Chondrocyte (in vitro differentiated cells): ENCODE data around the gene NUP210. TPM values are rescaled to one million over a fixed set of nuclear protein-coding genes. Genes with fewer than 3 reads are reported as not detected.
A peak's percentile ranks its signal among the peaks of the same experiment; 100 is the strongest.

Experiments
- DNase-seq: peaks from one replicate; pipeline ENCODE4 v3.0.0; 2021; ENCODE audit warnings: mixed read lengths, low spot score
- H3K27ac Mint-ChIP-seq: one replicate; pipeline ENCODE4 v1.8.0; 2021; ENCODE audit warnings: mild to moderate bottlenecking, moderate library complexity, mixed read lengths; ENCODE audit not compliant: unreplicated experiment
- H3K27me3 Mint-ChIP-seq: 2 replicates; pipeline ENCODE4 v1.8.0; 2021; ENCODE audit warnings: low read depth, mixed read lengths
- H3K36me3 Mint-ChIP-seq: 2 replicates; pipeline ENCODE4 v1.8.0; 2021; ENCODE audit warnings: low read depth, mixed read lengths
- H3K4me1 Mint-ChIP-seq: 2 replicates; pipeline ENCODE4 v1.8.0; 2021; ENCODE audit warnings: low read depth, mild to moderate bottlenecking, mixed read lengths
- H3K4me3 Mint-ChIP-seq: one replicate; pipeline ENCODE4 v1.8.0; 2021; ENCODE audit warnings: mild to moderate bottlenecking, moderate library complexity, mixed read lengths; ENCODE audit not compliant: unreplicated experiment
- H3K9me3 Mint-ChIP-seq: 2 replicates; pipeline ENCODE4 v1.8.0; 2021; ENCODE audit warnings: low read depth, mixed read lengths
- CTCF ChIP-seq: fragments of 200-600 bp; sonication (generic); IDR thresholded peaks from 2 replicates; pipeline ENCODE4 v1.5.0; 2021; ENCODE audit warnings: antibody characterized with exemption, mild to moderate bottlenecking, moderate library complexity
- total RNA-seq: library from RNA; stranded (reverse); gene quantifications from 3 replicates; pipeline ENCODE4 v1.2.1, GENCODE V29; 2021

Gene NUP210
- total RNA-seq, 1 donor from 2014 or later: 0.72 TPM

- Mint-ChIP-seq H3K4me3 (no peak overlapping the region), H3K4me1 (peaks cover 17% of the 10 kb centered on the region), H3K27ac (no peak overlapping the region), H3K9me3 (peaks cover 21% of the 10 kb centered on the region), H3K27me3 (peaks cover 25% of the 10 kb centered on the region), H3K36me3 (peaks cover 10% of the 10 kb centered on the region)
- DNase-seq: peak; percentile 65
- no peak for TF ChIP-seq CTCF
Measured at GRCh38 chr3:13282358-13282985, 137.7 kb downstream of the NUP210 start.

- no peak for TF ChIP-seq CTCF
- Mint-ChIP-seq H3K27ac (no peak overlapping the region), H3K36me3 (peaks cover 8% of the 10 kb centered on the region), H3K27me3 (peaks cover 25% of the 10 kb centered on the region), H3K4me1 (peaks cover 22% of the 10 kb centered on the region), H3K9me3 (peaks cover 15% of the 10 kb centered on the region), H3K4me3 (peak overlapping the region; percentile 52)
- DNase-seq: no peak
Measured at GRCh38 chr3:13281507-13282357, 138.4 kb downstream of the NUP210 start.

DNA sequence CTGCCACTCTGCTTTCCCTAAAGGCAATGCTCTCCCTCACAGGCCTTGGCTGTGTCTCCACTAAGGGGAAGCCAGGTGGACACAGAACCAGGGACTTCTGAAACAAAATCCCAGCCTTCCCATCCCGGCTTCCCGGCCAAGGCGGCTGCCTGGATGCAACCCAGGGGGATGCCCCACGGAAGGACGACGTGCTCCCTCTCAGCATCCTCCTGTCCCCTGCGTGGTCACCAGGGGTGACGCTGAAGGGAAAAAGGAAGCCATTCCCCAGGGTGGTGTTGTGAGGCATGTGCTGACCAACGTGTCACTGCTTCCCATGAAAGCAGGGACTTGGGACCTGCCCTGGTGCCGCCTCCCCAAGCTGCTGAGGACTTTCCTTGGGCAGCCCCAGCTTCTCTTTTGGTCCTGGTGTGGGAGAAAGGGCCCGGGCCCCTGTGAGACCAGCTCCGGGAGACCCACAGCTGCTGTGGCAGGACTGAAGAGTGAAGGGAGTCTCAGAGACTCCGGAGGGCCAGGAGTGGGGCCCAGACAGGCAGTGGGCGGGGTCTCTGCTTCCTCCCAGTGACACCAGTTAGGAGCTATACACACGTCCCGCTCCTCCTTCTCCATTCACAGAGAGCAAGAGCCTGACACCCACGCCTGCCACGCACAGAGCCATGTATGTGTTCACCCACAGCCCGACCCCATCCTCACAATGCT, 139.2 kb downstream of the NUP210 start:
- Mint-ChIP-seq H3K36me3 (peaks cover 8% of the 10 kb centered on the region), H3K4me3 (no peak overlapping the region), H3K27ac (no peak overlapping the region), H3K4me1 (peaks cover 22% of the 10 kb centered on the region), H3K27me3 (peaks cover 21% of the 10 kb centered on the region), H3K9me3 (peaks cover 10% of the 10 kb centered on the region)
- DNase-seq: peak; percentile 81
- TF ChIP-seq CTCF: no peak

DNA sequence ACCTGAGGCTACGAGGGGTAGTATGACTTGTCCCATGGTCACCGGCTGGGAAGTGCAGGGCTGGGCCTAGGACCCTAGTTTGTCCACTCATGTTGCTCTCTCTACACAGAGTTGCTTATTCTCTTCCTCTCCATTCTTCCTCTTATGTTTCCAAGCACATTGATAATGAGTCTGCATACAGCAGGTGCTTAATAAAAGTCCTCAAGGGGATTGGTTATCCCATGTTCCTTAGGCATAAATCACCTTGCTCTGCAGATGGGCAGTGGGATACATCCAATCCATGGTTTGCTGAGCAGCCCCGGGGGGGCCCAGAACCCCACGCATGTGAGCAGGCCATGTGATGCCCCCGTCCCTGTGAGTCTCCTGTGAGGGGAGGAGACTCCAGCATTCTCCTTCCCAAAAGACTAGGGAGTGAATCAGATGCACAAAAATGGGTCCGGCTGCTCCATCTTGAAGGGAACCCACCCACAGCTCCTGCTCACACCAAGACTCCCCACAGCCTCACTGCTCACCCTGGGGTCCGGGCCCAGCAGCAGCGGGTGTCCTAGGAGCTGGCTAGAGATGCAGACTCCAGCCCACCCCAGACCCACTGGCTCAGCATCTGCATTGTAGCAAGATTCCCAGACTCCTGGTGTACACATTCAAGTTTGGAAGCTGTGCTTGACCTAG, 139.9 kb downstream of the NUP210 start:
- peak; percentile 63 for DNase-seq
- TF ChIP-seq CTCF: no peak
- H3K4me3 Mint-ChIP-seq: no peak overlapping the region
- peaks cover 10% of the 10 kb centered on the region for H3K9me3 Mint-ChIP-seq
- peaks cover 8% of the 10 kb centered on the region for H3K36me3 Mint-ChIP-seq
- peaks cover 22% of the 10 kb centered on the region for H3K4me1 Mint-ChIP-seq
- H3K27me3 Mint-ChIP-seq: peaks cover 24% of the 10 kb centered on the region
- H3K27ac Mint-ChIP-seq: no peak overlapping the region

DNA sequence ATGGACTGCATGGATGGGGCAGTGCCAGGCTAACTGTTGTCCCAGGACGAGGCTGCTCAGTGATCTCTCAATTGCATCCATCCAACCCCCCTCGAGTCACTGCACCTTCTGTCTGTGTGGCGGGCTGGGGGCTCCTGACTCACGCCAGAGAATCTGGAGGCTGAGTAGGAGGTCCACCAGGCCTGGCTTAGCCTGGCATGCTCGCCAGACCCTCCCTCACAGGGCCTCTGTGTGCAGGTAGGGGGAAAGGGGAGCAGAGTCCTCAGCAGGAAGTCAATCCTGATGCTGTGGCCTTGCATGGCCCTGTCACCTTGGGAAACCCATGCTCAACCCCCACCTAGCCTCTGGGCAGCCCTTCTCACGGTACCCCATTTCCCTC, 140.6 kb downstream of the NUP210 start:
- H3K4me3 Mint-ChIP-seq: no peak overlapping the region
- peaks cover 22% of the 10 kb centered on the region for H3K4me1 Mint-ChIP-seq
- no peak for TF ChIP-seq CTCF
- peaks cover 8% of the 10 kb centered on the region for H3K9me3 Mint-ChIP-seq
- H3K27ac Mint-ChIP-seq: no peak overlapping the region
- DNase-seq: peak; percentile 60
- H3K27me3 Mint-ChIP-seq: peaks cover 30% of the 10 kb centered on the region
- H3K36me3 Mint-ChIP-seq: peaks cover 8% of the 10 kb centered on the region
